H9 (cell line): ENCODE measurements around the gene MLKL. TPM values are rescaled to one million over a fixed set of nuclear protein-coding genes. Genes with fewer than 3 reads are reported as not detected.

ENCODE experiments used
- DNase-seq: peaks from one replicate; pipeline ENCODE4 v3.0.0-alpha.2; 2017
- H2AFZ ChIP-seq: one replicate; pipeline ENCODE4 v1.6.1; 2013; ENCODE audit warnings: mild to moderate bottlenecking, low read length, control low read depth, moderate library complexity
- H2AK5ac ChIP-seq: 2 replicates; pipeline ENCODE4 v1.6.1; 2013; ENCODE audit warnings: low read length, control low read depth, mixed read lengths; ENCODE audit not compliant: insufficient read length
- H2BK120ac ChIP-seq: one replicate; pipeline ENCODE4 v1.6.1; 2013; ENCODE audit warnings: low read depth, mild to moderate bottlenecking, low read length, control low read depth, inconsistent platforms; ENCODE audit not compliant: poor library complexity, severe bottlenecking
- H2BK12ac ChIP-seq: 2 replicates; pipeline ENCODE4 v1.6.1; 2013; ENCODE audit warnings: low read length, control low read depth, mixed read lengths, low read depth; ENCODE audit not compliant: insufficient read length
- H2BK15ac ChIP-seq: 2 replicates; pipeline ENCODE4 v1.6.1; 2013; ENCODE audit warnings: low read depth, low read length, control low read depth
- H2BK20ac ChIP-seq: one replicate; pipeline ENCODE4 v1.6.1; 2013; ENCODE audit warnings: low read depth, mild to moderate bottlenecking, low read length, control low read depth, inconsistent platforms; ENCODE audit not compliant: poor library complexity, severe bottlenecking
- H2BK5ac ChIP-seq: 2 replicates; pipeline ENCODE4 v1.6.1; 2013; ENCODE audit warnings: low read length, control low read depth, mixed read lengths; ENCODE audit not compliant: insufficient read length
- H3K14ac ChIP-seq: 2 replicates; pipeline ENCODE4 v1.6.1; 2013; ENCODE audit warnings: low read length, control low read depth; ENCODE audit not compliant: insufficient read depth
- H3K18ac ChIP-seq: 2 replicates; pipeline ENCODE4 v1.6.1; 2013; ENCODE audit warnings: low read depth, mild to moderate bottlenecking, mixed read lengths, low read length, control low read depth; ENCODE audit not compliant: insufficient read length
- H3K23ac ChIP-seq: 2 replicates; pipeline ENCODE4 v1.6.1; 2013; ENCODE audit warnings: low read length, control low read depth, mixed read lengths, low read depth; ENCODE audit not compliant: insufficient read length
- H3K23me2 ChIP-seq: 2 replicates; pipeline ENCODE4 v1.6.1; 2013; ENCODE audit warnings: low read depth, mild to moderate bottlenecking, mixed read lengths, low read length, control low read depth; ENCODE audit not compliant: insufficient read length, poor library complexity, severe bottlenecking
- H3K27ac ChIP-seq: 2 replicates; pipeline ENCODE4 v1.5.1; 2013; ENCODE audit warnings: low read length, control low read depth, mixed read lengths, low read depth; ENCODE audit not compliant: insufficient read length
- H3K27me3 ChIP-seq: 2 replicates; pipeline ENCODE4 v1.6.1; 2013; ENCODE audit warnings: low read length, control low read depth, inconsistent platforms; ENCODE audit not compliant: insufficient read depth
- H3K4ac ChIP-seq: 2 replicates; pipeline ENCODE4 v1.6.1; 2013; ENCODE audit warnings: low read depth, mild to moderate bottlenecking, control low read depth, inconsistent platforms, low read length, moderate library complexity
- H3K4me1 ChIP-seq: 2 replicates; pipeline ENCODE4 v1.6.1; 2013; ENCODE audit warnings: low read length, control low read depth, inconsistent platforms; ENCODE audit not compliant: insufficient read depth
- H3K4me2 ChIP-seq: 2 replicates; pipeline ENCODE4 v1.6.1; 2013; ENCODE audit warnings: low read length, control low read depth, mixed read lengths; ENCODE audit not compliant: insufficient read length, insufficient read depth
- H3K56ac ChIP-seq: 2 replicates; pipeline ENCODE4 v1.6.1; 2013; ENCODE audit warnings: low read depth, mild to moderate bottlenecking, mixed read lengths, low read length, control low read depth; ENCODE audit not compliant: insufficient read length
- H3K79me1 ChIP-seq: 2 replicates; pipeline ENCODE4 v1.6.1; 2013; ENCODE audit warnings: low read depth, mild to moderate bottlenecking, moderate library complexity, low read length, control low read depth, inconsistent platforms; ENCODE audit not compliant: insufficient read depth, poor library complexity, severe bottlenecking
- H3K79me2 ChIP-seq: 2 replicates; pipeline ENCODE4 v1.6.1; 2013; ENCODE audit warnings: low read length, control low read depth, inconsistent platforms; ENCODE audit not compliant: insufficient read depth
- H3K9ac ChIP-seq: 2 replicates; pipeline ENCODE4 v1.6.1; 2013; ENCODE audit warnings: low read length, control low read depth, mixed read lengths; ENCODE audit not compliant: insufficient read length; ENCODE audit errors: extremely low read depth
- H3K9me3 ChIP-seq: one replicate; pipeline ENCODE4 v1.6.1; 2013; ENCODE audit warnings: low read depth, low read length, inconsistent platforms; ENCODE audit not compliant: control insufficient read depth
- H3T11ph ChIP-seq: one replicate; pipeline ENCODE4 v1.6.1; 2013; ENCODE audit warnings: mild to moderate bottlenecking, low read length, control low read depth, inconsistent platforms
- H4K20me1 ChIP-seq: one replicate; pipeline ENCODE4 v1.6.1; 2013; ENCODE audit not compliant: control insufficient read depth, insufficient read length, insufficient read depth
- H4K5ac ChIP-seq: 2 replicates; pipeline ENCODE4 v1.6.1; 2013; ENCODE audit warnings: low read depth, mild to moderate bottlenecking, mixed read lengths, low read length, control low read depth; ENCODE audit not compliant: insufficient read length
- H4K8ac ChIP-seq: replicated peaks from 2 replicates; pipeline ENCODE4 v1.6.1; 2013; ENCODE audit warnings: low read length, control low read depth, mixed read lengths, low read depth; ENCODE audit not compliant: insufficient read length
- H4K91ac ChIP-seq: 2 replicates; pipeline ENCODE4 v1.6.1; 2013; ENCODE audit warnings: low read depth, mild to moderate bottlenecking, moderate library complexity, mixed read lengths, low read length, control low read depth; ENCODE audit not compliant: insufficient read length
- H3K27ac Mint-ChIP-seq, 3 experiments: 2 replicates in 2 of 3; 3 replicates in 1 of 3; pipeline ENCODE4 v1.8.0; 2020 to 2021; ENCODE audit warnings: mixed read lengths in 3 of 3, mild to moderate bottlenecking in 1 of 3, moderate library complexity in 1 of 3
- H3K27me3 Mint-ChIP-seq: 2 replicates; pipeline ENCODE4 v1.8.0; 2021; ENCODE audit warnings: low read depth, mild to moderate bottlenecking, moderate library complexity, mixed read lengths
- H3K36me3 Mint-ChIP-seq, 3 experiments: 2 replicates in 2 of 3; 3 replicates in 1 of 3; pipeline ENCODE4 v1.8.0; 2020 to 2021; ENCODE audit warnings: low read depth in 3 of 3, mixed read lengths in 3 of 3; ENCODE audit not compliant: insufficient read depth in 1 of 3
- H3K4me1 Mint-ChIP-seq, 2 experiments: 2 replicates each; pipeline ENCODE4 v1.8.0; 2020; ENCODE audit warnings: mixed read lengths in 2 of 2
- H3K4me3 Mint-ChIP-seq, 2 experiments: 2 replicates in 1 of 2; 3 replicates in 1 of 2; pipeline ENCODE4 v1.8.0; 2020 to 2021; ENCODE audit warnings: mild to moderate bottlenecking in 2 of 2, mixed read lengths in 2 of 2, moderate library complexity in 1 of 2
- H3K9me3 Mint-ChIP-seq, 2 experiments: 2 replicates in 1 of 2; 3 replicates in 1 of 2; pipeline ENCODE4 v1.8.0; 2020; ENCODE audit warnings: mild to moderate bottlenecking in 2 of 2, mixed read lengths in 2 of 2, moderate library complexity in 1 of 2
- CTCF ChIP-seq: fragments of 200-600 bp; sonication (generic); conservative IDR thresholded peaks from 3 replicates; pipeline ENCODE4 v1.8.0; 2021; ENCODE audit warnings: antibody characterized with exemption, mild to moderate bottlenecking
- WGBS: extraction: QIAGEN DNeasy Blood & Tissue Kit; methylation state at CpG from one replicate; pipeline ENCODE4 v1.1.7; 2013; ENCODE audit warnings: missing lambda C conversion rate, low lambda C conversion rate, mixed read lengths; ENCODE audit not compliant: insufficient read length; ENCODE audit errors: extremely low coverage; 5-methylcytosine and 5-hydroxymethylcytosine counted together
- total RNA-seq: library from RNA; stranded (reverse); gene quantifications from 2 replicates; pipeline ENCODE4 v1.2.1, GENCODE V29; 2021

Gene MLKL
- total RNA-seq, 1 experiment from 2014 or later = 0.37 TPM

- Histone ChIP-seq H3K14ac (no peak overlapping the region), H2BK120ac (no peak overlapping the region), H2BK20ac (no peak overlapping the region), H3K9ac (no peak overlapping the region), H4K5ac (no peak overlapping the region), H3K4me1 (peaks cover 2% of the 10 kb centered on the region; the same call in 1 of the 2 replicates), H2BK5ac (no peak overlapping the region), H3K23me2 (peaks cover 4% of the 10 kb centered on the region), H4K91ac (no peak overlapping the region), H2BK12ac (no peak overlapping the region), H3K4ac (no peak overlapping the region), H3K4me2 (no peak overlapping the region), H3K79me1 (no peaks in the 10 kb centered on the region), H3K18ac (no peak overlapping the region), H4K20me1 (no peaks in the 10 kb centered on the region), H3K27me3 (no peaks in the 10 kb centered on the region), H4K8ac (no peak overlapping the region), H3K79me2 (no peaks in the 10 kb centered on the region), H2AFZ (no peak overlapping the region), H2AK5ac (no peak overlapping the region), H3K56ac (no peak overlapping the region), H3K9me3 (no peaks in the 10 kb centered on the region), H3K23ac (no peak overlapping the region), H3T11ph (no peak overlapping the region), H3K27ac (no peak overlapping the region), H2BK15ac (no peak overlapping the region)
- Mint-ChIP-seq H3K27ac (no peak overlapping the region; a peak in 1 of 7 replicates), H3K4me1 (peaks cover 25 to 36% of the 10 kb centered on the region in 2 experiments), H3K36me3 (peaks cover 0 to 4% (median 0%) of the 10 kb centered on the region in 3 experiments; a peak in 2 of 7 replicates), H3K4me3 (no peak overlapping the region), H3K27me3 (no peaks in the 10 kb centered on the region; the same call in 1 of the 2 replicates), H3K9me3 (peaks cover 0 to 1% of the 10 kb centered on the region in 2 experiments; a peak in 1 of 5 replicates)
- DNase-seq = no peak
- TF ChIP-seq CTCF = no peak
- no CpG with 5 or more reads among the region's 19 CpGs for WGBS
Observed at GRCh38 chr16:74748616-74749026, 48.0 kb upstream of the MLKL start.
